Heart left ventricle (tissue), 13 donors: Measurements from ENCODE around the gene B3GNT7.

Experiments used
- POLR2A ChIP-seq, 2 donors: fragments of 450-650 bp; IDR thresholded peaks; one replicate each; pipeline ENCODE4 v1.6.1; 2017; ENCODE audit warnings: antibody characterized with exemption in 2 of 2, mild to moderate bottlenecking in 2 of 2, moderate library complexity in 2 of 2
- TF ChIP-seq, protein P1 (sequence below), 12 donors: fragments of 200-600 bp; sonication (generic) in 4 of 12; IDR thresholded peaks; one replicate each; pipeline versions ENCODE4 v1.5.0 to v1.8.0; 2018 to 2022; ENCODE audit warnings: antibody characterized with exemption in 12 of 12, mild to moderate bottlenecking in 5 of 12
- donor health status: ischemic (EF 13 %, LVEDD 7.1; RV severe dilation, severe dysfunction).
- donor health status: DM: no; HTN: yes; CAD: no.
- donor health status: DM: no; HTN: no; CAD: no.
- donor health status: ischemic (EF 25% LVEDD 6.9; RV normal size, moderate dysfunction).
- donor health status: ischemic (EF 25% LVEDD 5.7; RV mildly dilated, moderate dysfunction).
- donor health status: ischemic (EF 35%, LVEDD 5.7; RV mildly dilated, moderate dysfunction).
- donor health status: nonischemic (EF 11% LVEDD 7.7; RV severe dilation, severe dysfunction).
- donor health status: DM: yes; HTN: yes; CAD: no.
- donor health status: PGD.
- donor health status: ischemic (EF 29% LVEDD 5.4; RV normal size, mild dysfunction).
- donor health status: nonischemic (EF 23%, LVEDD 6.1; RV moderate dilation, normal function).

DNA sequence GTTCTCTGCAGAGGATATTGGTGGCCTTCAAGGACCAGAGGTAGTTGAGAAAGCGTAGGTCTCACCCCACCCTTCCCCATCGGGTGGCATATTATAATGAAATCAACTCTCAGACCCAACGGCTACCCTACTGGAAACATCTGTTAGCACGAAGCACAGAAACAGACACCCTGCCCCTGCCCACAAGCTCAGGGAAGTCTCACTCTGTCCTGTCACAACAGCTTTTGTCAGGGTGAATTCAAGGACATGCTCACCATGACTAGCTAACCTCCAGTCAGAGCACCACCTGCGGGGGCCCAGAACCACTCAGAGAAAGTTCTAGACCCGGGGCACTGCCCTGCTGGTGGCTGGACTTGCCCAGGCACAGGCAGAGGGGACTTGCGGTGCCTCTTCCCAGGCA, 3.5 kb upstream of the B3GNT7 start:
- no peak for TF ChIP-seq POLR2A (IDR thresholded peaks at IDR 0.05)
- TF ChIP-seq, protein P1, sequence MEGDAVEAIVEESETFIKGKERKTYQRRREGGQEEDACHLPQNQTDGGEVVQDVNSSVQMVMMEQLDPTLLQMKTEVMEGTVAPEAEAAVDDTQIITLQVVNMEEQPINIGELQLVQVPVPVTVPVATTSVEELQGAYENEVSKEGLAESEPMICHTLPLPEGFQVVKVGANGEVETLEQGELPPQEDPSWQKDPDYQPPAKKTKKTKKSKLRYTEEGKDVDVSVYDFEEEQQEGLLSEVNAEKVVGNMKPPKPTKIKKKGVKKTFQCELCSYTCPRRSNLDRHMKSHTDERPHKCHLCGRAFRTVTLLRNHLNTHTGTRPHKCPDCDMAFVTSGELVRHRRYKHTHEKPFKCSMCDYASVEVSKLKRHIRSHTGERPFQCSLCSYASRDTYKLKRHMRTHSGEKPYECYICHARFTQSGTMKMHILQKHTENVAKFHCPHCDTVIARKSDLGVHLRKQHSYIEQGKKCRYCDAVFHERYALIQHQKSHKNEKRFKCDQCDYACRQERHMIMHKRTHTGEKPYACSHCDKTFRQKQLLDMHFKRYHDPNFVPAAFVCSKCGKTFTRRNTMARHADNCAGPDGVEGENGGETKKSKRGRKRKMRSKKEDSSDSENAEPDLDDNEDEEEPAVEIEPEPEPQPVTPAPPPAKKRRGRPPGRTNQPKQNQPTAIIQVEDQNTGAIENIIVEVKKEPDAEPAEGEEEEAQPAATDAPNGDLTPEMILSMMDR (IDR thresholded peaks at IDR 0.05) = no peak
